ENCODE measurements around the gene AK2. TPM values are rescaled to one million over a fixed set of nuclear protein-coding genes. Genes with fewer than 3 reads are reported as not detected.
A peak's percentile ranks its signal among the peaks of the same experiment; 100 is the strongest.

Gene AK2
- total RNA-seq, 3 donors from 2014 or later: 147 to 228 (median 186) TPM

- intact Hi-C loops (cut with DNase I, micrococcal nuclease): no loop called here
- H3K4me1 ChIP-seq (ENCODE audit: low read depth): no peaks in the 10 kb centered on the region
- no peak for DNase-seq
- no peaks in the 10 kb centered on the region for H3K36me3 ChIP-seq (ENCODE audit: low read depth)
- no peak overlapping the region for H3K4me3 ChIP-seq
- no peak for TF ChIP-seq CTCF (IDR thresholded peaks at IDR 0.05)
- no peak for ATAC-seq
- H3K9me3 ChIP-seq: no peaks in the 10 kb centered on the region
Measured at GRCh38 chr1:33005117-33005837, 31.4 kb downstream of the AK2 start.

GRCh38 chr1:33004613-33005012 lies 32.1 kb downstream of the AK2 start:
- TF ChIP-seq CTCF (IDR thresholded peaks at IDR 0.05): no peak
- ATAC-seq: no peak
- Histone ChIP-seq H3K9me3 (no peaks in the 10 kb centered on the region), H3K36me3 (ENCODE audit: low read depth) (no peaks in the 10 kb centered on the region), H3K4me1 (ENCODE audit: low read depth) (no peaks in the 10 kb centered on the region), H3K4me3 (no peak overlapping the region)
- DNase-seq: no peak
- intact Hi-C loops (cut with DNase I, micrococcal nuclease): no loop called here

- Histone ChIP-seq H3K4me1 (ENCODE audit: low read depth) (no peaks in the 10 kb centered on the region), H3K36me3 (ENCODE audit: low read depth) (no peaks in the 10 kb centered on the region), H3K9me3 (no peaks in the 10 kb centered on the region), H3K4me3 (no peak overlapping the region)
- ATAC-seq: no peak
- no peak for TF ChIP-seq CTCF (IDR thresholded peaks at IDR 0.05)
- intact Hi-C loops (cut with DNase I, micrococcal nuclease): no loop called here
- no peak for DNase-seq
Measured at GRCh38 chr1:33003657-33004056, 33.0 kb downstream of the AK2 start.

- no peak for TF ChIP-seq CTCF (IDR thresholded peaks at IDR 0.05)
- ATAC-seq (no peak), DNase-seq (no peak)
- no peaks in the 10 kb centered on the region for H3K4me1 ChIP-seq (ENCODE audit: low read depth)
- intact Hi-C loops (cut with DNase I, micrococcal nuclease): no loop called here
- no peaks in the 10 kb centered on the region for H3K36me3 ChIP-seq (ENCODE audit: low read depth)
- H3K4me3 ChIP-seq: no peak overlapping the region
- no peaks in the 10 kb centered on the region for H3K9me3 ChIP-seq
Measured at GRCh38 chr1:33002006-33002405, 34.7 kb downstream of the AK2 start.

- DNase-seq (no peak), ATAC-seq (peak; percentile 43)
- Histone ChIP-seq H3K4me1 (ENCODE audit: low read depth) (no peaks in the 10 kb centered on the region), H3K4me3 (no peak overlapping the region), H3K36me3 (ENCODE audit: low read depth) (no peaks in the 10 kb centered on the region), H3K9me3 (no peaks in the 10 kb centered on the region)
- no peak for TF ChIP-seq CTCF (IDR thresholded peaks at IDR 0.05)
- intact Hi-C loops (cut with DNase I, micrococcal nuclease): no loop called here
Measured at GRCh38 chr1:33001282-33001681, 35.4 kb downstream of the AK2 start.
